ENCODE measurements around the gene HMG20B. TPM values are rescaled to one million over a fixed set of nuclear protein-coding genes. Genes with fewer than 3 reads are reported as not detected.

HMG20B gene
- total and polyA plus RNA-seq, 2 of the 8 experiments (the other 6 are each of a cell fraction or from before 2014, with no cell fraction given): 42.9 to 74.2 TPM

- Histone ChIP-seq H3K27ac (ENCODE audit: low read depth, low read length) (no peak overlapping the region), H3K4ac (replicated peaks; ENCODE audit: insufficient read length, low read depth, low read length) (no peak overlapping the region), H3K14ac (ENCODE audit: insufficient read length) (no peak overlapping the region), H3K9ac (replicated peaks in 1 of 4; ENCODE audit: extremely low read depth in 1 of 4, low read depth in 3 of 4, low read length in 3 of 4) (no peak overlapping the region), H3K4me3 (ENCODE audit: extremely low read depth in 1 of 4, insufficient read depth in 2 of 4, low read depth in 3 of 4, low read length in 4 of 4) (no peak overlapping the region), H3K4me1 (replicated peaks in 1 of 4; ENCODE audit: control insufficient read depth in 3 of 4, insufficient read depth in 4 of 4, low read length in 3 of 4) (peaks cover 0 to 3% (median under 1%) of the 10 kb centered on the region in 4 experiments; a peak in 3 of 7 replicates), H2BK15ac (ENCODE audit: low read length) (no peak overlapping the region), H4K20me1 (replicated peaks in 1 of 2; ENCODE audit: control insufficient read depth in 1 of 2, insufficient read depth in 2 of 2, low read length in 2 of 2) (peaks cover under 1 to 13% of the 10 kb centered on the region in 2 experiments), H2AK5ac (ENCODE audit: low read depth, low read length) (no peak overlapping the region), H3K4me2 (ENCODE audit: insufficient read depth in 1 of 2, low read depth in 2 of 2, low read length in 2 of 2) (no peak overlapping the region), H4K8ac (ENCODE audit: extremely low read depth, insufficient read depth, low read length) (no peak overlapping the region), H2BK120ac (replicated peaks; ENCODE audit: low read depth, low read length) (no peak overlapping the region), H2BK20ac (ENCODE audit: low read length) (no peak overlapping the region), H3K79me1 (ENCODE audit: low read depth, low read length) (no peaks in the 10 kb centered on the region; the same call in 1 of the 2 replicates), H4K5ac (ENCODE audit: insufficient read length, low read depth, low read length) (no peak overlapping the region), H3K27me3 (replicated peaks in 1 of 4; ENCODE audit: control insufficient read depth in 3 of 4, extremely low read depth in 1 of 4, insufficient read depth in 3 of 4, low read length in 3 of 4) (no peaks in the 10 kb centered on the region), H3K36me3 (ENCODE audit: control insufficient read depth in 2 of 4, insufficient read depth in 4 of 4, low read length in 3 of 4) (peaks cover 0 to 6% (median 1%) of the 10 kb centered on the region in 4 experiments; a peak in 2 of 8 replicates), H3K9me3 (ENCODE audit: insufficient read depth in 2 of 2, low read depth in 1 of 2, low read length in 1 of 2) (no peaks in the 10 kb centered on the region), H2AFZ (ENCODE audit: low read length) (no peak overlapping the region), H4K91ac (replicated peaks; ENCODE audit: insufficient read length, low read length) (no peak overlapping the region), H3K23ac (ENCODE audit: insufficient read length) (no peak overlapping the region), H3K79me2 (ENCODE audit: control insufficient read depth in 1 of 2, insufficient read depth in 2 of 2, low read length in 2 of 2) (no peaks in the 10 kb centered on the region), H3K56ac (replicated peaks; ENCODE audit: insufficient read length, low read depth, low read length) (no peak overlapping the region), H3K18ac (ENCODE audit: extremely low read depth, low read length) (no peak overlapping the region), H2BK12ac (ENCODE audit: low read depth, low read length) (no peak overlapping the region), H3K23me2 (ENCODE audit: low read depth, low read length) (no peaks in the 10 kb centered on the region), H2BK5ac (ENCODE audit: low read depth, low read length) (no peak overlapping the region)
- no peak for DNase-seq (ENCODE audit: low read depth in 1 of 2, low spot score in 2 of 2)
- FAIRE-seq: no peak
- TF ChIP-seq KDM4A (IDR thresholded peaks at IDR 0.05; ENCODE audit: low read depth, low read length, severe bottlenecking): no peak
- TF ChIP-seq EP300 (IDR thresholded peaks at IDR 0.05; ENCODE audit: borderline replicate concordance in 1 of 2, low read depth in 2 of 2, low read length in 2 of 2): no peak
- no peak for TF ChIP-seq POLR2A (IDR thresholded peaks at IDR 0.05; ENCODE audit: control extremely low read depth in 1 of 2, low read depth in 2 of 2, low read length in 2 of 2)
- TF ChIP-seq CEBPB (IDR thresholded peaks at IDR 0.05; ENCODE audit: low read depth, low read length): no peak
- TF ChIP-seq SUZ12 (IDR thresholded peaks at IDR 0.05; ENCODE audit: low read length): no peak
- no peak for TF ChIP-seq GABPA (IDR thresholded peaks at IDR 0.05; ENCODE audit: borderline replicate concordance, insufficient read depth, low read length)
- no peak for TF ChIP-seq SIN3A (conservative IDR thresholded peaks at IDR 0.05 in 1 of 2, IDR thresholded peaks at IDR 0.05 in 1 of 2; ENCODE audit: low read depth in 1 of 2, low read length in 2 of 2)
- TF ChIP-seq EGR1 (IDR thresholded peaks at IDR 0.05; ENCODE audit: borderline replicate concordance, low read depth, low read length): no peak
- no peak for TF ChIP-seq RBBP5 (IDR thresholded peaks at IDR 0.05; ENCODE audit: borderline replicate concordance, low read depth, low read length)
- TF ChIP-seq RAD21 (IDR thresholded peaks at IDR 0.05 in 1 of 2, conservative IDR thresholded peaks at IDR 0.05 in 1 of 2; ENCODE audit: low read depth in 2 of 2, low read length in 2 of 2): no peak
- TF ChIP-seq SP4 (IDR thresholded peaks at IDR 0.05; ENCODE audit: low read length): no peak
- no peak for TF ChIP-seq CBX8 (IDR thresholded peaks at IDR 0.05; ENCODE audit: borderline replicate concordance, low read depth, low read length)
- no peak for TF ChIP-seq ASH2L (IDR thresholded peaks at IDR 0.05; ENCODE audit: low read length)
- 90% methylated on average over 19 of the region's 19 CpGs; no CpG with 5 or more reads in 1 of the 2 experiments for WGBS, 2 experiments (ENCODE audit: extremely low coverage in 1 of 2, insufficient coverage in 1 of 2, insufficient read length in 1 of 2, insufficient replicate concordance in 2 of 2, low coverage in 1 of 2, low lambda C conversion rate in 2 of 2, missing lambda C conversion rate in 1 of 2)
- ChIA-PET CTCF (ENCODE audit: partially characterized antibody) (interaction anchor here (0.9 to 7.3 kb wide), 4 partner anchors 9 to 32 kb away, joined by 3 to 38 read pairs (median 26); partner anchors contain the start of genes GIPC3 and TBXA2R), POLR2A (ENCODE audit: partially characterized antibody) (no interaction called here)
Measured at GRCh38 chr19:3617463-3617862, 44.7 kb downstream of the HMG20B start.
